ENCODE results near the gene XYLT2. TPM values are rescaled to one million over a fixed set of nuclear protein-coding genes. Genes with fewer than 3 reads are reported as not detected.

Gene XYLT2
- total and polyA plus RNA-seq, 2 of the 13 experiments (the other 11 are each of a cell fraction or from before 2014, with no cell fraction given) = 17.0 to 22.1 TPM

GRCh38 chr17:50303051-50303450, 42.9 kb upstream of the XYLT2 start:
- H3K4me3 ChIP-seq (replicated peaks in 1 of 3; ENCODE audit: insufficient read depth in 1 of 3, low read depth in 2 of 3, low read length in 3 of 3) = no peak overlapping the region
- intact Hi-C loops (cut with micrococcal nuclease; ENCODE audit: unreplicated experiment) = no loop called here
- ATAC-seq = no peak
- H3K27me3 ChIP-seq (ENCODE audit: control insufficient read depth in 1 of 2, insufficient read depth in 2 of 2, low read length in 2 of 2) = peaks cover 5 to 28% of the 10 kb centered on the region in 2 experiments; a peak in 4 of 5 replicates
- CTCF ChIA-PET (ENCODE audit: low intra/inter-chr PET ratio, low total read pairs) = no interaction called here
- POLR2A ChIA-PET = no interaction called here
- H3K4me2 ChIP-seq (ENCODE audit: low read depth, low read length) = no peak overlapping the region
- in situ Hi-C loops (cut with HindIII; ENCODE audit: extremely low pct_ligation_motif_present, low pct_unique_long_range_greater_than_20kb) = no loop called here
- DNase-seq (ENCODE audit: low spot score) = no peak
- no peak overlapping the region for H3K27ac ChIP-seq (ENCODE audit: extremely low read length, insufficient read depth, low read length)
- no peaks in the 10 kb centered on the region for H3K79me2 ChIP-seq (ENCODE audit: insufficient read depth, low read length)
- H3K36me3 ChIP-seq (replicated peaks in 1 of 2; ENCODE audit: control insufficient read depth in 1 of 2, insufficient read depth in 2 of 2, low read length in 2 of 2) = no peaks in the 10 kb centered on the region
- H3K4me1 ChIP-seq (ENCODE audit: insufficient read depth, low read length) = peaks cover 4% of the 10 kb centered on the region
- no TSS peak for BruUV-seq (replicated peaks)
- no peak overlapping the region for H2AFZ ChIP-seq (ENCODE audit: low read length)
- FAIRE-seq = no peak
- H3K9me3 ChIP-seq (ENCODE audit: low read length) = no peaks in the 10 kb centered on the region
- 53% methylated on average over 10 of the region's 11 CpGs for WGBS (ENCODE audit: low lambda C conversion rate)
- H4K20me1 ChIP-seq (ENCODE audit: insufficient read depth, low read length) = no peaks in the 10 kb centered on the region
- no peak overlapping the region for H3K9ac ChIP-seq (ENCODE audit: insufficient read depth, low read depth, low read length)
- TF ChIP-seq ZUFSP (CRISPR knock-in tag; IDR thresholded peaks at IDR 0.05; ENCODE audit: borderline replicate concordance) (no peak), SOX5 (CRISPR knock-in tag; IDR thresholded peaks at IDR 0.05; ENCODE audit: borderline replicate concordance) (no peak), ZBED4 (CRISPR knock-in tag; IDR thresholded peaks at IDR 0.05; ENCODE audit: borderline replicate concordance) (no peak), GATAD2A (CRISPR knock-in tag; IDR thresholded peaks at IDR 0.05) (no peak), EHMT2 (IDR thresholded peaks at IDR 0.05; ENCODE audit: borderline replicate concordance, low read depth, low read length) (no peak), ATF4 (CRISPR knock-in tag; IDR thresholded peaks at IDR 0.05) (no peak), SMARCE1 (IDR thresholded peaks at IDR 0.05; ENCODE audit: borderline replicate concordance) (no peak), PBX3 (CRISPR knock-in tag; IDR thresholded peaks at IDR 0.05; ENCODE audit: borderline replicate concordance) (no peak), FOSL2 (CRISPR knock-in tag; IDR thresholded peaks at IDR 0.05) (no peak), MAFK (conservative IDR thresholded peaks at IDR 0.05 in 1 of 2, IDR thresholded peaks at IDR 0.05 in 1 of 2; ENCODE audit: low read length in 2 of 2) (no peak), ZNF501 (CRISPR knock-in tag; IDR thresholded peaks at IDR 0.05) (no peak), TOPORS (CRISPR knock-in tag; IDR thresholded peaks at IDR 0.05) (no peak), ZNF484 (CRISPR knock-in tag; IDR thresholded peaks at IDR 0.05; ENCODE audit: borderline replicate concordance, low read depth) (no peak), MAFF (IDR thresholded peaks at IDR 0.05; ENCODE audit: low read depth, low read length) (no peak), ZNF577 (CRISPR knock-in tag; IDR thresholded peaks at IDR 0.05; ENCODE audit: borderline replicate concordance, low read depth) (no peak), ZNF761 (CRISPR knock-in tag; conservative IDR thresholded peaks at IDR 0.05) (no peak), CHD4 (IDR thresholded peaks at IDR 0.05; ENCODE audit: borderline replicate concordance, low read length) (no peak), NR0B2 (CRISPR knock-in tag; IDR thresholded peaks at IDR 0.05) (no peak)

Data from HepG2 (cell line).